Measurements from ENCODE around the gene CAMSAP3.

- TF ChIP-seq CTCF (IDR thresholded peaks at IDR 0.05) (no peak), ZFX (IDR thresholded peaks at IDR 0.05; ENCODE audit: borderline replicate concordance) (no peak)
Observed at GRCh38 chr19:7602240-7602934, 6.7 kb downstream of the CAMSAP3 start.
